Erythroblast (primary cell): ENCODE results near the gene CNPY2.

Source experiments
- GATA1 ChIP-seq: IDR thresholded peaks from 2 replicates; pipeline ENCODE4 v1.6.1; 2011; ENCODE audit warnings: low read depth, mild to moderate bottlenecking, control low read depth, low read length, moderate library complexity
- POLR2A ChIP-seq: IDR thresholded peaks from 2 replicates; pipeline ENCODE4 v1.6.1; 2011; ENCODE audit warnings: mild to moderate bottlenecking, low read length

DNA sequence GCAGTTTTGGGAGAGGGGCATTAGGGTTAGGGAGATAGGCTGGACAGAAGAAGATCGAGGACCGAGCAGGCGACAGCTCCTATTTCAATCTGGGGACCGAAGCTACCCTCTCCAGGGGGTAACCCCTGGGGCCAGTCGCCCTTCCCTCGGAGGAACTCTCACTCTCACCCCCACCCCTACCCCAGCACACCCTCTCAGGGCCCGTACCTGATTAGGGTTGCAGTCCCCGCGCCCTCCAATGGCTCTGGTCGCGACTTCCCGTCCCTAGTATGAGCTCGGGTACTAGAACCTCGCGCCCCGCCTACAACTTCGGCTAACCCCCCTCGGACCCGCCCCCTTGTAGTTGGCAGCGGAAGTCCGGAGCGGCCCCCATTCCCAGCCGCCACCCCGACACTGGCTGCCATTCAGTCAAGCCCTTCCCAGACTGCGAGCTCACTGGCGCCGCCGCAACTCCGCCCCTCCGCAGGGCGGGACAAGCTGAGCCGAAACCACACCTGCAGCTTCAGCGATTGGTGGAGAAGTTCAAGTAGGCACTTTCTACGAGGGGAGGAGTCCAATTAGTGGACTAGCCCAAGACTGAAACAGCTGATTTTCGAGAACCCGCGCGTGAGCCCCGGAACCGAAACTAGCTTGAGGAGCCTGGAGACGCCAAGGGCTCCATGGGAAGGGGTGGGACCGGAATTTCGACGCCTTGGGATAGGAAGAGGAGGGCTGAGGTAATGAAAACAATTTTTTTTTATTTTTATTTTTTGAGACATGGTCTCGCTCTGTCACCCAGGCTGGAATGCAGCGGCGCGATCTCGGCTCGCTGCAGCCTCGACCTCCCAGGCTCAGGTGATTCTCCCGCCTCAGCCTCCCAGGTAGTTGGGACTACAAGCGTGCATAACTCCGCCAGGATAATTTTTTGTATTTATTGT, 44.3 kb upstream of the CNPY2 start, which contains the start of gene STAT2:
- TF ChIP-seq POLR2A (peak; percentile 74), GATA1 (no peak)
